ENCODE data around the gene ARID5B. TPM values are rescaled to one million over a fixed set of nuclear protein-coding genes. Genes with fewer than 3 reads are reported as not detected.

ARID5B gene
- total RNA-seq, 3 donors from 2014 or later, result 21.9 to 34.1 (median 22.4) TPM

- DNase-seq, result no peak
- H3K4me3 ChIP-seq, result no peak overlapping the region
- H3K4me1 ChIP-seq (ENCODE audit: low read depth), result peaks cover 17% of the 10 kb centered on the region
- TF ChIP-seq, protein P1, sequence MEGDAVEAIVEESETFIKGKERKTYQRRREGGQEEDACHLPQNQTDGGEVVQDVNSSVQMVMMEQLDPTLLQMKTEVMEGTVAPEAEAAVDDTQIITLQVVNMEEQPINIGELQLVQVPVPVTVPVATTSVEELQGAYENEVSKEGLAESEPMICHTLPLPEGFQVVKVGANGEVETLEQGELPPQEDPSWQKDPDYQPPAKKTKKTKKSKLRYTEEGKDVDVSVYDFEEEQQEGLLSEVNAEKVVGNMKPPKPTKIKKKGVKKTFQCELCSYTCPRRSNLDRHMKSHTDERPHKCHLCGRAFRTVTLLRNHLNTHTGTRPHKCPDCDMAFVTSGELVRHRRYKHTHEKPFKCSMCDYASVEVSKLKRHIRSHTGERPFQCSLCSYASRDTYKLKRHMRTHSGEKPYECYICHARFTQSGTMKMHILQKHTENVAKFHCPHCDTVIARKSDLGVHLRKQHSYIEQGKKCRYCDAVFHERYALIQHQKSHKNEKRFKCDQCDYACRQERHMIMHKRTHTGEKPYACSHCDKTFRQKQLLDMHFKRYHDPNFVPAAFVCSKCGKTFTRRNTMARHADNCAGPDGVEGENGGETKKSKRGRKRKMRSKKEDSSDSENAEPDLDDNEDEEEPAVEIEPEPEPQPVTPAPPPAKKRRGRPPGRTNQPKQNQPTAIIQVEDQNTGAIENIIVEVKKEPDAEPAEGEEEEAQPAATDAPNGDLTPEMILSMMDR (IDR thresholded peaks at IDR 0.05), result no peak
- intact Hi-C loops (cut with DNase I, micrococcal nuclease), result no loop called here
- ATAC-seq, result no peak
- H3K36me3 ChIP-seq (ENCODE audit: low read depth), result no peaks in the 10 kb centered on the region
- H3K9me3 ChIP-seq, result no peaks in the 10 kb centered on the region
Measured at GRCh38 chr10:62077330-62078015, 176.0 kb downstream of the ARID5B start.

DNA sequence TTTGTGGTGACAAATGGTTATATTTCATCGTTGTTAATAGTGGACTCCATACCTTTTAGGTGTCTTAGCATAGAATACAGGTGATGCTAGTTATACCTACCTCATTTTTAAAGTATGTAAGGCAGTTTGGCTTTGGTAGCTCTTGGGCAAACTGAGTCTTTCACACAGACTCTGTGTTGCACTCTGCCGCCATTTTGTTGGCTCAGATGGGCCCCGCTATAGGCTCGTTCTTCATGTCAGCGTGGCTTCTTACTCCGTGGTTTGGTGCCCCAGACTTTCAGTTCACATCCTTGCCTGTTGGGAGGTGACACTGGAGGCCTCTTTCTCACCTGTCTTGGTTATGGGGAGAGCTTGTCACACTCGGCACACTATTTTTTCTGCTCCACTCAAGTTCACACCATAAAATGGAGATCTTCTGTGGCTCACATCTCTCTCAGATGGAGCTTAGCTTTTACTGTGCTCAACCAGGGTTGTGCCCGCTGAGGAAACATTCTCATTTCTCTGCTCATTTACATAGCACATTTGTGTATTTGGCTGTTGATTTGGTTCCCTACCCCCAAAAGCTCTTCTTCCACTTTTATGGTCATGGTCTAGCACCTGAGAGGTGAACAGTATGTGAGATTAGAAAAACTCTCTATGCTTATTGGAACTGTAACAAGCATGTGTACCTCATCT, 178.5 kb downstream of the ARID5B start:
- no peaks in the 10 kb centered on the region for H3K36me3 ChIP-seq (ENCODE audit: low read depth)
- TF ChIP-seq, protein P1 (IDR thresholded peaks at IDR 0.05), result no peak
- intact Hi-C loops (cut with DNase I, micrococcal nuclease), result no loop called here
- H3K4me3 ChIP-seq, result no peak overlapping the region
- ATAC-seq (peak; percentile 28), DNase-seq (no peak)
- H3K9me3 ChIP-seq, result no peaks in the 10 kb centered on the region
- peaks cover 25% of the 10 kb centered on the region for H3K4me1 ChIP-seq (ENCODE audit: low read depth)

GRCh38 chr10:62080905-62081304, 179.4 kb downstream of the ARID5B start:
- no peaks in the 10 kb centered on the region for H3K36me3 ChIP-seq (ENCODE audit: low read depth)
- no peak for DNase-seq
- no peaks in the 10 kb centered on the region for H3K9me3 ChIP-seq
- H3K4me1 ChIP-seq (ENCODE audit: low read depth), result peaks cover 25% of the 10 kb centered on the region
- H3K4me3 ChIP-seq, result no peak overlapping the region
- intact Hi-C loops (cut with DNase I, micrococcal nuclease), result no loop called here
- ATAC-seq, result no peak
- TF ChIP-seq, protein P1 (IDR thresholded peaks at IDR 0.05), result no peak

DNA sequence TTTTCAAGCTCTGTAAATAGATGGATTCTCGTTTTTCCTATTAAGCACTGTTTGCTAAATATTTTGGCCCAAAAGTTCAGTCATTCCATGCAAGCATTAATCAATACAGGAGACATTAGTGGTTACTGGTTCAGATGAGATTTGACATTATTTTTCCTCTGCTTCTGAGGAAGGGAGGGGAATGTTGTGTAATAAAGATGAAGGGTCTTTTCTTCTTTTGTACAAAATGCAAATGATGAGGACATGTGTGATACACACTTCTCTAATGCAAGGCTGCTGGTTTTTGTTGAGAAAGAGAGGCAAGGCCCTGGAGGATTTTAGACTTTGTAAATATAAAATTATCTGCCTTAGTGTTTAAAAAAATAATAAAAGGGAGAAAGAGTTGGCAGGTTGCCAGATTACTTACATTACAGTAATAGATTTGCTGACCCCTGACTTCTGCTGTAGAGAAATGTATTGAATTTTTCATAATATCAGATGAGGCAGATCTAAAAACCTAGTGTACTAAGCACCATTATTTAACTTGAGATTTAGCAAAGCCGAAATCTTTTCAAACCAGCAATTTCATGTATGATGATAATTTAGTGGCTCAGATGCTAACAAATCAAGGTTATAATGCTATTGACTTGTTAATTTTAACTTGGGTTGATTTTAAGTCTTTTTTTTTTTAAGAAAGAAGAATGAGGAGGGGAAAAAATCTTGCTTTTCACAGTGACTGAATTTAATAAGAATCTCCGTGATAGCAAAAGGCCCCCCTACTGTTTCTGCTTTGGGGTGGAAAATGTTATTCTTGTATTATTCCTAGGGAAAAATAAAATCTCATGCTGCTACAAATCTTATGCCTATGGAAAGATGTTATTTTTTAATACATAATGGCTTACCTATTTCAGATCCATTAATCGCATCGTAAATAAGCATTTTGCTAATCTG, 180.1 kb downstream of the ARID5B start:
- TF ChIP-seq, protein P1 (IDR thresholded peaks at IDR 0.05), result no peak

GRCh38 chr10:62082271-62082656, 180.8 kb downstream of the ARID5B start:
- H3K9me3 ChIP-seq, result no peaks in the 10 kb centered on the region
- H3K4me3 ChIP-seq, result no peak overlapping the region
- TF ChIP-seq, protein P1 (IDR thresholded peaks at IDR 0.05), result no peak
- no peak for DNase-seq
- H3K36me3 ChIP-seq (ENCODE audit: low read depth), result no peaks in the 10 kb centered on the region
- H3K4me1 ChIP-seq (ENCODE audit: low read depth), result peaks cover 25% of the 10 kb centered on the region
- ATAC-seq, result no peak
- intact Hi-C loops (cut with DNase I, micrococcal nuclease), result no loop called here

More for the DNA sequence above, 180.1 kb downstream of the ARID5B start:
- DNase-seq, result no peak
- Histone ChIP-seq H3K9me3 (no peaks in the 10 kb centered on the region), H3K36me3 (ENCODE audit: low read depth) (no peaks in the 10 kb centered on the region), H3K4me1 (ENCODE audit: low read depth) (peaks cover 25% of the 10 kb centered on the region), H3K4me3 (no peak overlapping the region)
- ATAC-seq, result no peak
- intact Hi-C loops (cut with DNase I, micrococcal nuclease), result no loop called here

All from mucosa of descending colon (tissue), 3 donors.